Mesodermal cell (in vitro differentiated cells): ENCODE data around the gene IFNA4. TPM values are rescaled to one million over a fixed set of nuclear protein-coding genes. Genes with fewer than 3 reads are reported as not detected.
"Not testable (repeated sequence)": the region's sequence is repeated elsewhere in the genome, so short reads cannot be mapped to it uniquely, and the experiment has no call there.

Source experiments
- H3K27ac ChIP-seq: 2 replicates; pipeline ENCODE4 v1.7.0; 2013; ENCODE audit warnings: mild to moderate bottlenecking, low read depth, low read length, moderate library complexity; ENCODE audit not compliant: severe bottlenecking
- H3K36me3 ChIP-seq: 2 replicates; pipeline ENCODE4 v1.7.1; 2013; ENCODE audit warnings: mild to moderate bottlenecking, low read length, moderate library complexity; ENCODE audit not compliant: control insufficient read depth, insufficient read depth
- H3K4me1 ChIP-seq: one replicate; pipeline ENCODE4 v1.7.1; 2013; ENCODE audit warnings: mild to moderate bottlenecking, low read length; ENCODE audit not compliant: insufficient read depth, control insufficient read depth, poor library complexity, severe bottlenecking
- H3K4me3 ChIP-seq: 2 replicates; pipeline ENCODE4 v1.7.0; 2013; ENCODE audit warnings: low read length, control low read depth, mild to moderate bottlenecking; ENCODE audit not compliant: insufficient read depth, poor library complexity, severe bottlenecking; ENCODE audit errors: extremely low read depth
- H3K9me3 ChIP-seq: 2 replicates; pipeline ENCODE4 v1.7.1; 2013; ENCODE audit warnings: mild to moderate bottlenecking, low read length, moderate library complexity; ENCODE audit not compliant: control insufficient read depth
- WGBS, 2 experiments: methylation state at CpG; one replicate each; pipeline ENCODE4 v1.1.5; 2013; ENCODE audit warnings: missing lambda C conversion rate in 2 of 2; ENCODE audit not compliant: insufficient coverage in 2 of 2; 5-methylcytosine and 5-hydroxymethylcytosine counted together
- polyA plus RNA-seq, 2 experiments: library from polyadenylated mRNA; stranded (reverse); fragments of 50-300 nt; gene quantifications; one replicate each; pipeline ENCODE4 v1.2.3, GENCODE V29; 2013

The IFNA4 gene
- not detected for polyA plus RNA-seq (2013, experiment 1 of 2)
- polyA plus RNA-seq (2013, experiment 2 of 2): not detected

- H3K27ac ChIP-seq, H3K4me3 ChIP-seq, H3K9me3 ChIP-seq, H3K36me3 ChIP-seq, H3K4me1 ChIP-seq: not testable (repeated sequence)
- no CpG with 5 or more reads among the region's 3 CpGs for WGBS, 2 experiments
Observed at GRCh38 chr9:21187487-21187886, at the start of gene IFNA4. IFNA4 (minus strand) TSS chr9:21187587; CDS start chr9:21187531, 56 bp downstream.

DNA sequence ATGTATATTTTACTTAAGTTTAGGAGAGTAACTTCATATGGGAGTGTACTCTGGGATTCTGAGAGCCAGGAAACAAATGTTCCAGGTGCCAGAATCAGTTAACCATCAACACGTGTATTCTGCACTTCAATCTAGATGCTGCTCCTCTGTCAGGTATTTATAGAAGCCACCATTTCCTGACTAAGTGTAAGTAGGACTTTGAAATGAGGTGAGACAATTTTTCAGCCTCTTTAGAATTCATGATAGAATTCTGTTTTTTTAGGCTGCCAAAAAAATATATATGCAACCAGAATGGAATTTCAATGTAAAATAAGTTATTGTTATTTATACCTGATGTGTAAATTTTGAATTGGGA is 49.0 kb upstream of the IFNA4 start:
- WGBS, 2 experiments: no CpG with 5 or more reads among the region's 1 CpG
- H3K36me3 ChIP-seq, H3K4me3 ChIP-seq, H3K4me1 ChIP-seq, H3K27ac ChIP-seq, H3K9me3 ChIP-seq: not testable (repeated sequence)

DNA sequence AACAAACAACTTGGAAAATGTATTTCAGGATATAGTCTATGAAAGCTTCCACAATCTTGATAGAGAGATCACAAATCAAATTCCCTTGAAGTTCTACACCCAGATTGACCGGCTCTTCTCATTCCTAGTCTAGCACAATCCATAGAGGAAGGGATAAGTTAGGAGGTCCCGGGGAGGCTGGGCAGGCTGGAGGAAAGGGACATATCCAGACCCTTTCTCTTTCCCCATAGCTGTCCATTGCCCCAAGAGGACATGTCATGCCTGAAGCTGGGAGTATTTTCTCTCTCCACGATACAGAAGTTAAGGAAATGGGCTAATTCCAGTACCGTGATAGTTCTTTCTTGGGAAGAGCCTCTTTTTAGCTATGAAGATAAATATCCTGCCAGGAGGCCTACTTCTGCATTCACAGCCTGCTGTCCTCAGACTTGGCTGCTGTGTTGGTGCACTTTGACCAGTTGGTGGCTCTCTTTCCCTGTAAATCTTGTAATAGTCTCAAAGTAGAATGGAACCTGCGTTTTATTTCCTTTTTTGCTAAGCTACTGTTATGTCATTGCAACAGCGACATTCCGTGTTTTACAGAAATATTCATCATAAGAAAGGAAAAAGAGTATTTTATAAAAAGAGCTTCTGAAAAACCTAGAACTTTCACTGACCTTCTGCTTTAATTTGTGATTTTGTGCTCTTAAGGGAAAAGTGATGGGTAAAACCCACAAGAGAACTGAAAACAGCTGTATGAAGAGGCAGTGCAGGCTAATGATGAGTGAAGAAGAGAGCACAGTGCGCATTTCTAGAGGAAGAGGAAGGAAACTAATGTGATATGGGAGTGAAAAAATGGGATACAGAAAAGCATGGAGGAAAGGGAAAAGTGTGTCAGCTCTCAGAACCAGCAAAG is 48.3 kb upstream of the IFNA4 start:
- H3K4me1 ChIP-seq, H3K4me3 ChIP-seq, H3K27ac ChIP-seq, H3K36me3 ChIP-seq, H3K9me3 ChIP-seq: not testable (repeated sequence)
- 33 to 100% methylated on average over 1 of the region's 8 CpGs for WGBS, 2 experiments

- H3K4me1 ChIP-seq: no peaks in the 10 kb centered on the region
- H3K4me3 ChIP-seq: no peak overlapping the region
- 67 to 100% methylated on average over 2 to 3 of the region's 4 CpGs for WGBS, 2 experiments
Observed at GRCh38 chr9:21234153-21234687, 46.8 kb upstream of the IFNA4 start.

DNA sequence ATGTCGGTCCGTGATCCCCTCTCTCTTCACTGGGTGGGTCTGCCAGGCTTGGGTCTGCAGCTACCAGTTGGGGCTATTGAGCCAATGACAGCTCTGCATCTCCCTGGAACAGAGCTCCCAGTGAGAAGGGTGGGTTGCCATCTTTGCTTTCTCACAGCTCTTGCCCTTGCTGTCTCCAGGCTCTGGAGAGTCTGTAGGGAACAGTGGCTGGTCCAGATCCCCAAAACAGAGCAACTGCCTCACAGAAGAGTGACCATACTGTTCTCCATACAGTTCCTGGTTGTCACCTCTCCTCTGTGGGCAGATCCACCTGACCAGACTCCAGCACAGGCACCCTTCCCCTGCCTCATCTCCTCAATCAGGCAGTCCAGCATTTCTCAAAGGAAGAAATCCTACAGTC is 45.9 kb upstream of the IFNA4 start:
- H3K9me3 ChIP-seq: no peaks in the 10 kb centered on the region
- 60 to 89% methylated on average over 2 of the region's 2 CpGs for WGBS, 2 experiments
- H3K27ac ChIP-seq: no peak overlapping the region
- H3K4me1 ChIP-seq: no peaks in the 10 kb centered on the region
- H3K4me3 ChIP-seq: no peak overlapping the region
- H3K36me3 ChIP-seq: no peaks in the 10 kb centered on the region

More at GRCh38 chr9:21234153-21234687, 46.8 kb upstream of the IFNA4 start:
- Histone ChIP-seq H3K27ac (no peak overlapping the region), H3K9me3 (no peaks in the 10 kb centered on the region), H3K36me3 (no peaks in the 10 kb centered on the region)

DNA sequence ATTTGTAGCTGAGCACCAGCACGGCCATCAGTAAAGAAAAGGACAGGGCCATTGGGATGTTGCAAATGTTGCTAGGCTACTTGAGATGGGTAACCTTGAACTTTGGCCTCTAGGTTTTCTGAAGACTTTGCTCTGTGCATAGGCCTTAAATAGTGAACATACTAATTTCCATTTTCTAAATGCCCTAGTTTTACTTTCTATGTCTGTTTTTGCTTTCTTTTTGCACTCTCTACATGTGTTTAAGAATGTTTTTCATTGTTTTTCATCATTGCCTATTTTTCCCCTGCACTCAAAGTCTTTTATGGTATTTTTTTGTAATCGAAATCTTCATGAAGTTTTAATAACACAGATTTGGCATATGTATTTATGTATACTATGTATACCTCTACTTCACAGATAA is 40.7 kb upstream of the IFNA4 start, which contains the start of gene IFNA17:
TSS of gene IFNA17 (minus strand) at position 101 of the 400 bp plus-strand sequence. CDS start at position 52, 49 bp downstream.
- Histone ChIP-seq H3K9me3 (no peaks in the 10 kb centered on the region), H3K4me1 (no peaks in the 10 kb centered on the region), H3K4me3 (no peak within 1 kb of the TSS), H3K27ac (no peak within 1 kb of the TSS), H3K36me3 (no peaks in the 10 kb centered on the region)
- no CpG with 5 or more reads among the region's 2 CpGs for WGBS, 2 experiments

GRCh38 chr9:21217211-21217610 is 29.8 kb upstream of the IFNA4 start, which contains the start of gene IFNA16:
IFNA16 (minus strand) TSS chr9:21217311; CDS start chr9:21217305, 6 bp downstream.
- H3K36me3 ChIP-seq, H3K9me3 ChIP-seq, H3K4me1 ChIP-seq, H3K4me3 ChIP-seq, H3K27ac ChIP-seq: not testable (repeated sequence)
- 80 to 100% methylated on average over 1 of the region's 1 CpG for WGBS, 2 experiments

GRCh38 chr9:21213411-21214326 is 26.3 kb upstream of the IFNA4 start:
- 14% methylated on average over 1 of the region's 5 CpGs; no CpG with 5 or more reads in 1 of the 2 experiments for WGBS, 2 experiments
- H3K9me3 ChIP-seq, H3K4me1 ChIP-seq: not testable (repeated sequence)

GRCh38 chr9:21212160-21212559 is 24.8 kb upstream of the IFNA4 start:
- not testable (repeated sequence) for H3K27ac ChIP-seq, H3K4me3 ChIP-seq, H3K36me3 ChIP-seq, H3K9me3 ChIP-seq, H3K4me1 ChIP-seq
- 78% methylated on average over 2 of the region's 2 CpGs; no CpG with 5 or more reads in 1 of the 2 experiments for WGBS, 2 experiments

More at GRCh38 chr9:21213411-21214326, 26.3 kb upstream of the IFNA4 start:
- not testable (repeated sequence) for H3K36me3 ChIP-seq, H3K27ac ChIP-seq, H3K4me3 ChIP-seq

- not testable (repeated sequence) for H3K4me1 ChIP-seq, H3K9me3 ChIP-seq, H3K27ac ChIP-seq, H3K4me3 ChIP-seq, H3K36me3 ChIP-seq
- 100% methylated on average over 1 of the region's 2 CpGs; no CpG with 5 or more reads in 1 of the 2 experiments for WGBS, 2 experiments
Observed at GRCh38 chr9:21210782-21211181, 23.4 kb upstream of the IFNA4 start.
